Activated naive CD8-positive, alpha-beta T cell treated with anti-CD3 and anti-CD28 coated beads, Interleukin-2, amount 50 U/mL, for 16 hours (primary cell): ENCODE results near the gene LINGO3.

Source experiments
- DNase-seq: peaks from one replicate; pipeline ENCODE4 v3.0.0-alpha.2; 2020; ENCODE audit warnings: low read depth, low spot score

The LINGO3 gene

GRCh38 chr19:2340496-2341243, 32.7 kb upstream of the LINGO3 start:
- DNase-seq: no peak

GRCh38 chr19:2339644-2340310, 31.8 kb upstream of the LINGO3 start:
- no peak for DNase-seq

- no peak for DNase-seq
Observed at GRCh38 chr19:2338751-2339643, 31.0 kb upstream of the LINGO3 start.

GRCh38 chr19:2338055-2338615, 30.2 kb upstream of the LINGO3 start:
- DNase-seq: no peak

- DNase-seq: no peak
Observed at GRCh38 chr19:2337329-2337707, 29.4 kb upstream of the LINGO3 start.

- no peak for DNase-seq
Observed at GRCh38 chr19:2336528-2337328, 28.8 kb upstream of the LINGO3 start.

- DNase-seq: no peak
Observed at GRCh38 chr19:2335848-2336247, 27.9 kb upstream of the LINGO3 start.

GRCh38 chr19:2334986-2335846, 27.3 kb upstream of the LINGO3 start:
- DNase-seq: no peak

- DNase-seq: no peak
Observed at GRCh38 chr19:2334426-2334825, 26.5 kb upstream of the LINGO3 start.

- DNase-seq: no peak
Observed at GRCh38 chr19:2333807-2334211, 25.9 kb upstream of the LINGO3 start.

- no peak for DNase-seq
Observed at GRCh38 chr19:2333027-2333806, 25.3 kb upstream of the LINGO3 start.

- no peak for DNase-seq
Observed at GRCh38 chr19:2332341-2333026, 24.5 kb upstream of the LINGO3 start.

- DNase-seq: no peak
Observed at GRCh38 chr19:2331601-2332246, 23.8 kb upstream of the LINGO3 start.

GRCh38 chr19:2330632-2331284, 22.8 kb upstream of the LINGO3 start:
- no peak for DNase-seq

GRCh38 chr19:2330255-2330631, 22.3 kb upstream of the LINGO3 start:
- DNase-seq: no peak

- no peak for DNase-seq
Observed at GRCh38 chr19:2329501-2329916, 21.6 kb upstream of the LINGO3 start.

- DNase-seq: no peak
Observed at GRCh38 chr19:2329149-2329478, 21.2 kb upstream of the LINGO3 start.
